ENCODE measurements around the gene SIMC1.

The SIMC1 gene

GRCh38 chr5:176384366-176384930, 146.2 kb downstream of the SIMC1 start:
- DNase-seq (ENCODE audit: extremely low read depth, insufficient read length), result no peak
- no peak for TF ChIP-seq CTCF (IDR thresholded peaks at IDR 0.05; ENCODE audit: insufficient read depth, low read length, poor library complexity, severe bottlenecking)
- Histone ChIP-seq H3K4me3 (replicated peaks; ENCODE audit: low read depth, low read length) (no peak overlapping the region), H3K36me3 (ENCODE audit: control insufficient read depth, insufficient read depth, low read length) (peaks cover 33% of the 10 kb centered on the region), H3K27me3 (replicated peaks; ENCODE audit: control insufficient read depth, insufficient read depth, low read length) (no peaks in the 10 kb centered on the region)

GRCh38 chr5:176384991-176385390, 146.8 kb downstream of the SIMC1 start:
- Histone ChIP-seq H3K36me3 (ENCODE audit: control insufficient read depth, insufficient read depth, low read length) (peaks cover 33% of the 10 kb centered on the region), H3K27me3 (replicated peaks; ENCODE audit: control insufficient read depth, insufficient read depth, low read length) (no peaks in the 10 kb centered on the region), H3K4me3 (replicated peaks; ENCODE audit: low read depth, low read length) (no peak overlapping the region)
- DNase-seq (ENCODE audit: extremely low read depth, insufficient read length), result no peak
- no peak for TF ChIP-seq CTCF (IDR thresholded peaks at IDR 0.05; ENCODE audit: insufficient read depth, low read length, poor library complexity, severe bottlenecking)

- peak overlapping the region; percentile 100 for H3K4me3 ChIP-seq (replicated peaks; ENCODE audit: low read depth, low read length)
- peaks cover 33% of the 10 kb centered on the region for H3K36me3 ChIP-seq (ENCODE audit: control insufficient read depth, insufficient read depth, low read length)
- no peaks in the 10 kb centered on the region for H3K27me3 ChIP-seq (replicated peaks; ENCODE audit: control insufficient read depth, insufficient read depth, low read length)
- no peak for DNase-seq (ENCODE audit: extremely low read depth, insufficient read length)
- TF ChIP-seq CTCF (IDR thresholded peaks at IDR 0.05; ENCODE audit: insufficient read depth, low read length, poor library complexity, severe bottlenecking), result no peak
Measured at GRCh38 chr5:176386491-176386890, 148.3 kb downstream of the SIMC1 start.

- Histone ChIP-seq H3K27me3 (replicated peaks; ENCODE audit: control insufficient read depth, insufficient read depth, low read length) (no peaks in the 10 kb centered on the region), H3K4me3 (replicated peaks; ENCODE audit: low read depth, low read length) (peak overlapping the region; percentile 100), H3K36me3 (ENCODE audit: control insufficient read depth, insufficient read depth, low read length) (peaks cover 26% of the 10 kb centered on the region)
- DNase-seq (ENCODE audit: extremely low read depth, insufficient read length), result no peak
- peak; percentile 11 for TF ChIP-seq CTCF (IDR thresholded peaks at IDR 0.05; ENCODE audit: insufficient read depth, low read length, poor library complexity, severe bottlenecking)
Measured at GRCh38 chr5:176387384-176387925, 149.2 kb downstream of the SIMC1 start.

DNA sequence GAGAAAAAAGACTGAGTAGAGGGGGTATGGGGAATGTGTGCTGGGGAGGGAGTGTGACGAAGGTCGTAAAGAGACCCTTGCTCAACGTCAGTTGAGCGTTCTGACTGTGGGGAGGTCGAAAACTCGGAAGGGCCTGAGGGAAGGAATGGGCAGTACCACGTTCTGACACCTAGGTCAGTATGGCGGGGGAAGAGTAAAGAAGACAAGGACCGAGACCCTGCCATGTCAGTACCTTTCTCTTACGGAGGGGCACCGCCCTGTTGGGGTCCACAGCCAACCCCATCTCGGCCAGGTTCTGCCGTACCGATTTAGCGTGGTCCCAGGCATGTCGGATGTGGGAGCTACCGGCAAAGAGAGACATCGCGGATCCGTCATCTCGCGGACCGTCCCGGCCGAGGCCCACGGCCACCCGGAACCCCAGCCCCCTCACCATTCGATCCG, 149.8 kb downstream of the SIMC1 start:
- H3K27me3 ChIP-seq (replicated peaks; ENCODE audit: control insufficient read depth, insufficient read depth, low read length), result no peaks in the 10 kb centered on the region
- no peak for DNase-seq (ENCODE audit: extremely low read depth, insufficient read length)
- TF ChIP-seq CTCF (IDR thresholded peaks at IDR 0.05; ENCODE audit: insufficient read depth, low read length, poor library complexity, severe bottlenecking), result no peak
- H3K36me3 ChIP-seq (ENCODE audit: control insufficient read depth, insufficient read depth, low read length), result peaks cover 25% of the 10 kb centered on the region
- peak overlapping the region; percentile 100 for H3K4me3 ChIP-seq (replicated peaks; ENCODE audit: low read depth, low read length)

Data from GM06990 (cell line).